ENCODE data around the gene AGBL4.

The AGBL4 gene

GRCh38 chr1:49059087-49059486, 964.7 kb downstream of the AGBL4 start:
- no peak for TF ChIP-seq SIN3A (IDR thresholded peaks at IDR 0.05; ENCODE audit: borderline replicate concordance, insufficient read depth, low read length)
- no peak for TF ChIP-seq REST (IDR thresholded peaks at IDR 0.05; ENCODE audit: insufficient read depth in 1 of 2, low read depth in 2 of 2, low read length in 2 of 2)
- TF ChIP-seq POLR2AphosphoS5 (IDR thresholded peaks at IDR 0.05; ENCODE audit: low read depth, low read length): no peak
- no peak for TF ChIP-seq TAF1 (IDR thresholded peaks at IDR 0.05; ENCODE audit: borderline replicate concordance, insufficient read depth, low read length)
- TF ChIP-seq FOXP2 (optimal IDR thresholded peaks at IDR 0.05; ENCODE audit: borderline replicate concordance, extremely low read depth, extremely low read length, insufficient read depth): no peak

- TF ChIP-seq TAF1 (IDR thresholded peaks at IDR 0.05; ENCODE audit: borderline replicate concordance, insufficient read depth, low read length): no peak
- TF ChIP-seq FOXP2 (optimal IDR thresholded peaks at IDR 0.05; ENCODE audit: borderline replicate concordance, extremely low read depth, extremely low read length, insufficient read depth): no peak
- no peak for TF ChIP-seq REST (IDR thresholded peaks at IDR 0.05; ENCODE audit: insufficient read depth in 1 of 2, low read depth in 2 of 2, low read length in 2 of 2)
- TF ChIP-seq POLR2AphosphoS5 (IDR thresholded peaks at IDR 0.05; ENCODE audit: low read depth, low read length): no peak
- TF ChIP-seq SIN3A (IDR thresholded peaks at IDR 0.05; ENCODE audit: borderline replicate concordance, insufficient read depth, low read length): no peak
Observed at GRCh38 chr1:49052102-49052501, 971.7 kb downstream of the AGBL4 start.

GRCh38 chr1:49051647-49052046, 972.1 kb downstream of the AGBL4 start:
- TF ChIP-seq TAF1 (IDR thresholded peaks at IDR 0.05; ENCODE audit: borderline replicate concordance, insufficient read depth, low read length) (no peak), FOXP2 (optimal IDR thresholded peaks at IDR 0.05; ENCODE audit: borderline replicate concordance, extremely low read depth, extremely low read length, insufficient read depth) (no peak), REST (IDR thresholded peaks at IDR 0.05; ENCODE audit: insufficient read depth in 1 of 2, low read depth in 2 of 2, low read length in 2 of 2) (no peak), POLR2AphosphoS5 (IDR thresholded peaks at IDR 0.05; ENCODE audit: low read depth, low read length) (no peak), SIN3A (IDR thresholded peaks at IDR 0.05; ENCODE audit: borderline replicate concordance, insufficient read depth, low read length) (no peak)

GRCh38 chr1:49050041-49050440, 973.7 kb downstream of the AGBL4 start:
- TF ChIP-seq FOXP2 (optimal IDR thresholded peaks at IDR 0.05; ENCODE audit: borderline replicate concordance, extremely low read depth, extremely low read length, insufficient read depth) (no peak), REST (IDR thresholded peaks at IDR 0.05; ENCODE audit: insufficient read depth in 1 of 2, low read depth in 2 of 2, low read length in 2 of 2) (no peak), SIN3A (IDR thresholded peaks at IDR 0.05; ENCODE audit: borderline replicate concordance, insufficient read depth, low read length) (no peak), TAF1 (IDR thresholded peaks at IDR 0.05; ENCODE audit: borderline replicate concordance, insufficient read depth, low read length) (no peak), POLR2AphosphoS5 (IDR thresholded peaks at IDR 0.05; ENCODE audit: low read depth, low read length) (no peak)

- no peak for TF ChIP-seq POLR2AphosphoS5 (IDR thresholded peaks at IDR 0.05; ENCODE audit: low read depth, low read length)
- TF ChIP-seq SIN3A (IDR thresholded peaks at IDR 0.05; ENCODE audit: borderline replicate concordance, insufficient read depth, low read length): no peak
- TF ChIP-seq REST (IDR thresholded peaks at IDR 0.05; ENCODE audit: insufficient read depth in 1 of 2, low read depth in 2 of 2, low read length in 2 of 2): no peak
- TF ChIP-seq FOXP2 (optimal IDR thresholded peaks at IDR 0.05; ENCODE audit: borderline replicate concordance, extremely low read depth, extremely low read length, insufficient read depth): no peak
- no peak for TF ChIP-seq TAF1 (IDR thresholded peaks at IDR 0.05; ENCODE audit: borderline replicate concordance, insufficient read depth, low read length)
Observed at GRCh38 chr1:49048188-49048587, 975.6 kb downstream of the AGBL4 start.
